Kidney (tissue), 22 donors: Measurements from ENCODE around the gene KLHL5. TPM values are rescaled to one million over a fixed set of nuclear protein-coding genes. Genes with fewer than 3 reads are reported as not detected.

Experiments used
- DNase-seq, 5 donors: peaks; one replicate each; pipeline ENCODE4 v3.0.0-alpha.2; 2013 to 2020
- FAIRE-seq: peaks from 2 replicates; lab custom pipeline; 2012; peaks lifted over from hg19 to GRCh38; lab: Jason Lieb, UNC
- H3K27ac ChIP-seq, 2 donors: one replicate each; pipeline ENCODE4 v1.7.0; 2013; ENCODE audit warnings: low read depth in 2 of 2, low read length in 2 of 2, inconsistent platforms in 1 of 2
- H3K27me3 ChIP-seq: one replicate; pipeline ENCODE4 v1.7.1; 2013; ENCODE audit warnings: low read length, inconsistent platforms; ENCODE audit not compliant: control insufficient read depth, insufficient read depth
- H3K36me3 ChIP-seq, 3 donors: one replicate each; pipeline versions ENCODE4 v1.7.0 to v1.7.1; 2013; ENCODE audit warnings: low read length in 3 of 3, control low read depth in 1 of 3, inconsistent platforms in 1 of 3; ENCODE audit not compliant: insufficient read depth in 3 of 3, control insufficient read depth in 2 of 3
- H3K4me1 ChIP-seq, 3 donors: one replicate each; pipeline versions ENCODE4 v1.7.0 to v1.7.1; 2013; ENCODE audit warnings: low read length in 3 of 3, inconsistent platforms in 1 of 3, low read depth in 1 of 3; ENCODE audit not compliant: control insufficient read depth in 2 of 3, insufficient read depth in 2 of 3
- H3K4me3 ChIP-seq, 3 donors: one replicate each; pipeline versions ENCODE4 v1.7.0 to v1.8.1; 2013; ENCODE audit warnings: low read length in 3 of 3, control low read depth in 1 of 3, inconsistent platforms in 1 of 3
- H3K9ac ChIP-seq, 3 donors: one replicate each; pipeline versions ENCODE4 v1.7.0 to v1.7.1; 2013; ENCODE audit warnings: low read length in 3 of 3, control low read depth in 1 of 3, inconsistent platforms in 1 of 3
- H3K9me3 ChIP-seq, 3 donors: one replicate each; pipeline versions ENCODE4 v1.7.0 to v1.7.1; 2013; ENCODE audit warnings: low read length in 3 of 3, control low read depth in 1 of 3, inconsistent platforms in 1 of 3; ENCODE audit not compliant: control insufficient read depth in 2 of 3, insufficient read depth in 1 of 3
- intact Hi-C: fragments of 100-400 bp; cut with DNase I; formaldehyde crosslinking; loops from one replicate; pipeline ENCODE4 v1.11.1; 2022
- long read RNA-seq, 10 donors: library from polyadenylated mRNA in 1 of 10; unstranded in 1 of 10; transcript quantifications; one replicate each; pipeline ENCODE4 v2.0.0 and lab custom pipeline, GENCODE V29; 2021 to 2026
- polyA plus RNA-seq: library from polyadenylated mRNA; stranded (reverse); fragments of 350-450 nt; fragmentation: Illumina TruSeq; extraction: RNeasy Lipid Tissue Mini Kit (QIAGEN cat#74804); gene quantifications from one replicate; pipeline ENCODE4 v1.2.3, GENCODE V29; 2014; ENCODE audit warnings: low read depth, low replicate concordance; ENCODE audit not compliant: insufficient read depth
- total RNA-seq: library from RNA; stranded (reverse); fragmentation: NEBNext Ultra II Directional; extraction: Animal tissue kit (Norgen Biotek cat#: 25700); gene quantifications from one replicate; pipeline ENCODE4 v1.2.1, GENCODE V29; 2021
- TF ChIP-seq, protein P1 (sequence below): IDR thresholded peaks from 3 replicates; pipeline ENCODE4 v1.5.1; 2012; ENCODE audit warnings: mild to moderate bottlenecking, moderate library complexity, borderline replicate concordance; ENCODE audit not compliant: insufficient read depth; ENCODE audit errors: extremely low read depth
- donor health status: control.
- donor health status: control.
- donor health status: control.
- donor health status: control.
- donor health status: control.
- donor health status: DM: yes; HTN: yes; CAD: no.
- donor health status: Normal renal cell carcinoma (clear cell type).

KLHL5 gene, protein sequence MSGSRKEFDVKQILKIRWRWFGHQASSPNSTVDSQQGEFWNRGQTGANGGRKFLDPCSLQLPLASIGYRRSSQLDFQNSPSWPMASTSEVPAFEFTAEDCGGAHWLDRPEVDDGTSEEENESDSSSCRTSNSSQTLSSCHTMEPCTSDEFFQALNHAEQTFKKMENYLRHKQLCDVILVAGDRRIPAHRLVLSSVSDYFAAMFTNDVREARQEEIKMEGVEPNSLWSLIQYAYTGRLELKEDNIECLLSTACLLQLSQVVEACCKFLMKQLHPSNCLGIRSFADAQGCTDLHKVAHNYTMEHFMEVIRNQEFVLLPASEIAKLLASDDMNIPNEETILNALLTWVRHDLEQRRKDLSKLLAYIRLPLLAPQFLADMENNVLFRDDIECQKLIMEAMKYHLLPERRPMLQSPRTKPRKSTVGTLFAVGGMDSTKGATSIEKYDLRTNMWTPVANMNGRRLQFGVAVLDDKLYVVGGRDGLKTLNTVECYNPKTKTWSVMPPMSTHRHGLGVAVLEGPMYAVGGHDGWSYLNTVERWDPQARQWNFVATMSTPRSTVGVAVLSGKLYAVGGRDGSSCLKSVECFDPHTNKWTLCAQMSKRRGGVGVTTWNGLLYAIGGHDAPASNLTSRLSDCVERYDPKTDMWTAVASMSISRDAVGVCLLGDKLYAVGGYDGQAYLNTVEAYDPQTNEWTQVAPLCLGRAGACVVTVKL
- total RNA-seq (47.8 TPM), polyA plus RNA-seq (12.2 TPM)
- long read RNA-seq, donor 1, partial matches to known transcripts = 0 of 3 reads
- long read RNA-seq, donor 1, other reads (novel, unspliced or antisense) = 0 of 3 reads
- long read RNA-seq, donor 2 = 0 reads
- long read RNA-seq, donor 3, partial matches to known transcripts = 0 of 4 reads
- long read RNA-seq, donor 3, other reads (novel, unspliced or antisense) = 0 of 4 reads
- long read RNA-seq, donor 4, transcript KLHL5-205 (11 exons, 2,926 nt) = major isoform, 10 of 10 reads
- long read RNA-seq, donor 4, partial matches to known transcripts = 0 of 10 reads
- long read RNA-seq, donor 4, other reads (novel, unspliced or antisense) = 0 of 10 reads
- long read RNA-seq, donor 5 = 0 reads
- long read RNA-seq, donor 6, partial matches to known transcripts = 0 of 6 reads
- long read RNA-seq, donor 6, other reads (novel, unspliced or antisense) = 6 of 6 reads
- long read RNA-seq, donor 7, transcript KLHL5-205 (11 exons, 2,926 nt) = major isoform, 20 of 45 reads
- long read RNA-seq, donor 7, partial matches to known transcripts = 11 of 45 reads
- long read RNA-seq, donor 7, other reads (novel, unspliced or antisense) = 13 of 45 reads
- long read RNA-seq, donor 8, transcript KLHL5-205 (11 exons, 2,926 nt) = major isoform, 5 of 6 reads
- long read RNA-seq, donor 8, partial matches to known transcripts = 0 of 6 reads
- long read RNA-seq, donor 8, other reads (novel, unspliced or antisense) = 0 of 6 reads
- long read RNA-seq, donor 9, transcript KLHL5-205 (11 exons, 2,926 nt) = major isoform, 5 of 5 reads
- long read RNA-seq, donor 9, partial matches to known transcripts = 0 of 5 reads
- long read RNA-seq, donor 9, other reads (novel, unspliced or antisense) = 0 of 5 reads
- long read RNA-seq, donor 10, partial matches to known transcripts = 11 of 14 reads
- long read RNA-seq, donor 10, other reads (novel, unspliced or antisense) = 0 of 14 reads

GRCh38 chr4:39062094-39062769 lies at the start of gene KLHL5:
KLHL5 (plus strand) TSS chr4:39062232; CDS start chr4:39062653, 421 bp downstream.
- H3K36me3 ChIP-seq = no peaks in the 10 kb centered on the region
- no peak within 1 kb of the TSS for H3K9ac ChIP-seq
- FAIRE-seq = no peak
- H3K9me3 ChIP-seq = no peaks in the 10 kb centered on the region
- no peaks in the 10 kb centered on the region for H3K27me3 ChIP-seq
- no peak within 1 kb of the TSS for H3K4me3 ChIP-seq
- H3K27ac ChIP-seq = no peak within 1 kb of the TSS
- TF ChIP-seq, protein P1, sequence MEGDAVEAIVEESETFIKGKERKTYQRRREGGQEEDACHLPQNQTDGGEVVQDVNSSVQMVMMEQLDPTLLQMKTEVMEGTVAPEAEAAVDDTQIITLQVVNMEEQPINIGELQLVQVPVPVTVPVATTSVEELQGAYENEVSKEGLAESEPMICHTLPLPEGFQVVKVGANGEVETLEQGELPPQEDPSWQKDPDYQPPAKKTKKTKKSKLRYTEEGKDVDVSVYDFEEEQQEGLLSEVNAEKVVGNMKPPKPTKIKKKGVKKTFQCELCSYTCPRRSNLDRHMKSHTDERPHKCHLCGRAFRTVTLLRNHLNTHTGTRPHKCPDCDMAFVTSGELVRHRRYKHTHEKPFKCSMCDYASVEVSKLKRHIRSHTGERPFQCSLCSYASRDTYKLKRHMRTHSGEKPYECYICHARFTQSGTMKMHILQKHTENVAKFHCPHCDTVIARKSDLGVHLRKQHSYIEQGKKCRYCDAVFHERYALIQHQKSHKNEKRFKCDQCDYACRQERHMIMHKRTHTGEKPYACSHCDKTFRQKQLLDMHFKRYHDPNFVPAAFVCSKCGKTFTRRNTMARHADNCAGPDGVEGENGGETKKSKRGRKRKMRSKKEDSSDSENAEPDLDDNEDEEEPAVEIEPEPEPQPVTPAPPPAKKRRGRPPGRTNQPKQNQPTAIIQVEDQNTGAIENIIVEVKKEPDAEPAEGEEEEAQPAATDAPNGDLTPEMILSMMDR = no peak
- intact Hi-C loops = no loop called here
- peak in 2 of 5 donors; percentile 37 to 58 for DNase-seq
- peaks cover 0 to 3% (median 0%) of the 10 kb centered on the region in 3 donors for H3K4me1 ChIP-seq

DNA sequence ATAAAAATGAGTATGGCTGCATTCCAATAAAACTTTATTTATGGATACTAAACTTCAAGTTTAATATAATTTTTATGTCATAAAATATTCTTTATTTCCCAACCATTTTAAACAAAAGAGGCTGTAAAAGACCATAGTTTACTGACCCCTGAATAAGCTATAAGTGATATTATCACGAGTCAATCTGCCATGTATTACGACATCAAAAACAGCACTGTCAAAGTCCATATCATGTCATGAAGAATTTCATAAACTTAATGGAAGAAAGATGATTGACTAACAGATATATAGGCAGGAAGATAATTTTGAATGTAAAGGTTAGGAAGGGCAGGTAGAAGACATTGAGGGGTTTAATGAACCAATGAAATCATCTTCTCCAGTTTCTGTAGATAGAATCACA lies 48.0 kb upstream of the KLHL5 start:
- intact Hi-C loops = no loop called here
- H3K36me3 ChIP-seq = no peaks in the 10 kb centered on the region
- H3K9ac ChIP-seq = no peak overlapping the region
- no peak for DNase-seq
- no peak for FAIRE-seq
- no peak overlapping the region for H3K27ac ChIP-seq
- H3K4me1 ChIP-seq = no peaks in the 10 kb centered on the region
- H3K4me3 ChIP-seq = no peak overlapping the region
- H3K9me3 ChIP-seq = peaks cover 0 to 7% (median 0%) of the 10 kb centered on the region in 3 donors
- TF ChIP-seq, protein P1 = no peak
- no peaks in the 10 kb centered on the region for H3K27me3 ChIP-seq

- H3K36me3 ChIP-seq = no peaks in the 10 kb centered on the region
- intact Hi-C loops = no loop called here
- no peak overlapping the region for H3K9ac ChIP-seq
- TF ChIP-seq, protein P1 = no peak
- H3K9me3 ChIP-seq = peaks cover 0 to 5% (median 0%) of the 10 kb centered on the region in 3 donors
- no peaks in the 10 kb centered on the region for H3K4me1 ChIP-seq
- H3K27ac ChIP-seq = no peak overlapping the region
- no peak overlapping the region for H3K4me3 ChIP-seq
- FAIRE-seq (no peak), DNase-seq (no peak)
- H3K27me3 ChIP-seq = no peaks in the 10 kb centered on the region
Measured at GRCh38 chr4:39020130-39020529, 41.9 kb upstream of the KLHL5 start.
